ENCODE data around the gene TRDN. TPM values are rescaled to one million over a fixed set of nuclear protein-coding genes. Genes with fewer than 3 reads are reported as not detected.
A peak's percentile ranks its signal among the peaks of the same experiment; 100 is the strongest.

TRDN gene
- total RNA-seq, 1 donor from 2014 or later: not detected

GRCh38 chr6:123658848-123659247 is 22.1 kb upstream of the TRDN start:
- DNase-seq: no peak
- Histone ChIP-seq H3K36me3 (no peaks in the 10 kb centered on the region), H3K4me1 (no peaks in the 10 kb centered on the region), H3K4me3 (no peak overlapping the region), H3K27ac (no peak overlapping the region), H3K9me3 (no peaks in the 10 kb centered on the region), H3K27me3 (ENCODE audit: low read depth) (no peaks in the 10 kb centered on the region)
- ATAC-seq: no peak
- intact Hi-C loops (cut with DNase I): no loop called here
- TF ChIP-seq, protein P1, sequence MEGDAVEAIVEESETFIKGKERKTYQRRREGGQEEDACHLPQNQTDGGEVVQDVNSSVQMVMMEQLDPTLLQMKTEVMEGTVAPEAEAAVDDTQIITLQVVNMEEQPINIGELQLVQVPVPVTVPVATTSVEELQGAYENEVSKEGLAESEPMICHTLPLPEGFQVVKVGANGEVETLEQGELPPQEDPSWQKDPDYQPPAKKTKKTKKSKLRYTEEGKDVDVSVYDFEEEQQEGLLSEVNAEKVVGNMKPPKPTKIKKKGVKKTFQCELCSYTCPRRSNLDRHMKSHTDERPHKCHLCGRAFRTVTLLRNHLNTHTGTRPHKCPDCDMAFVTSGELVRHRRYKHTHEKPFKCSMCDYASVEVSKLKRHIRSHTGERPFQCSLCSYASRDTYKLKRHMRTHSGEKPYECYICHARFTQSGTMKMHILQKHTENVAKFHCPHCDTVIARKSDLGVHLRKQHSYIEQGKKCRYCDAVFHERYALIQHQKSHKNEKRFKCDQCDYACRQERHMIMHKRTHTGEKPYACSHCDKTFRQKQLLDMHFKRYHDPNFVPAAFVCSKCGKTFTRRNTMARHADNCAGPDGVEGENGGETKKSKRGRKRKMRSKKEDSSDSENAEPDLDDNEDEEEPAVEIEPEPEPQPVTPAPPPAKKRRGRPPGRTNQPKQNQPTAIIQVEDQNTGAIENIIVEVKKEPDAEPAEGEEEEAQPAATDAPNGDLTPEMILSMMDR (IDR thresholded peaks at IDR 0.05): no peak

GRCh38 chr6:123655521-123656306 is 19.0 kb upstream of the TRDN start:
- H3K36me3 ChIP-seq: no peaks in the 10 kb centered on the region
- H3K4me1 ChIP-seq: no peaks in the 10 kb centered on the region
- peak overlapping the region; percentile 20 for H3K4me3 ChIP-seq
- H3K27ac ChIP-seq: no peak overlapping the region
- TF ChIP-seq, protein P1 (IDR thresholded peaks at IDR 0.05): no peak
- H3K27me3 ChIP-seq (ENCODE audit: low read depth): no peaks in the 10 kb centered on the region
- ATAC-seq (no peak), DNase-seq (no peak)
- no peaks in the 10 kb centered on the region for H3K9me3 ChIP-seq
- intact Hi-C loops (cut with DNase I): no loop called here

- Histone ChIP-seq H3K4me3 (no peak overlapping the region), H3K36me3 (no peaks in the 10 kb centered on the region), H3K4me1 (no peaks in the 10 kb centered on the region), H3K9me3 (no peaks in the 10 kb centered on the region), H3K27ac (no peak overlapping the region), H3K27me3 (ENCODE audit: low read depth) (no peaks in the 10 kb centered on the region)
- intact Hi-C loops (cut with DNase I): no loop called here
- DNase-seq (no peak), ATAC-seq (no peak)
- TF ChIP-seq, protein P1 (IDR thresholded peaks at IDR 0.05): no peak
These were observed 12.0 kb upstream of the TRDN start for GRCh38 chr6:123648723-123649122.

GRCh38 chr6:123648020-123648580 is 11.3 kb upstream of the TRDN start:
- Histone ChIP-seq H3K27ac (no peak overlapping the region), H3K27me3 (ENCODE audit: low read depth) (no peaks in the 10 kb centered on the region), H3K36me3 (no peaks in the 10 kb centered on the region), H3K4me1 (no peaks in the 10 kb centered on the region), H3K4me3 (no peak overlapping the region), H3K9me3 (no peaks in the 10 kb centered on the region)
- ATAC-seq (no peak), DNase-seq (no peak)
- TF ChIP-seq, protein P1 (IDR thresholded peaks at IDR 0.05): no peak
- intact Hi-C loops (cut with DNase I): no loop called here

DNA sequence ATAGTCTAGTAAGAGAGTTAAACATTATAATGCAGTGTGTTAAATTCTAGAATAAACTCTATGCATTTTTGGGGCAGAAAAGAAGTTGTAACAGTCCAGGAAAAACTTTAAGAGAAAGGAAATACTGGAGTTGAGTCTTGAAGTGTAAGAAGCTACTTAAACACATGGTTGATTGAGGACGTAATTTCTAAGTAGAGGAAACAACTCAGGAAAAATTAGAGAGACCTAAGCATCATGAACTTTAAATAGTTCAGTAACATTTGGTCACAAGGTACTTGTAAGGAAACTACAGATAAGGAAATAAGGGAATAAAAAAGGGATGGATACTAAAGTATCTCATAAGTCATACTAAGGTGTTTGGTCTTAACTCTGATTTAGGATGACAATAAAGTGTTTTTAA is 4.7 kb upstream of the TRDN start:
- no peaks in the 10 kb centered on the region for H3K36me3 ChIP-seq
- no peak for DNase-seq
- no peaks in the 10 kb centered on the region for H3K4me1 ChIP-seq
- no peak overlapping the region for H3K27ac ChIP-seq
- H3K9me3 ChIP-seq: no peaks in the 10 kb centered on the region
- H3K27me3 ChIP-seq (ENCODE audit: low read depth): no peaks in the 10 kb centered on the region
- no peak overlapping the region for H3K4me3 ChIP-seq
- intact Hi-C loops (cut with DNase I): no loop called here
- ATAC-seq: no peak
- TF ChIP-seq, protein P1 (IDR thresholded peaks at IDR 0.05): no peak
